Large intestine (tissue), 3 donors: ENCODE measurements around the gene ALOX5AP. TPM values are rescaled to one million over a fixed set of nuclear protein-coding genes. Genes with fewer than 3 reads are reported as not detected.

Source experiments
- DNase-seq, 2 donors: peaks; one replicate each; pipeline versions ENCODE4 v3.0.0 to v3.0.0-alpha.2; 2013
- H3K27ac ChIP-seq: one replicate; pipeline ENCODE4 v1.5.1; 2013; ENCODE audit warnings: low read length
- H3K27me3 ChIP-seq: 2 replicates; pipeline ENCODE4 v1.6.1; 2013; ENCODE audit warnings: low read length; ENCODE audit not compliant: control insufficient read depth, insufficient read depth
- H3K36me3 ChIP-seq: 2 replicates; pipeline ENCODE4 v1.6.1; 2013; ENCODE audit warnings: low read length; ENCODE audit not compliant: control insufficient read depth, insufficient read depth
- H3K4me1 ChIP-seq: one replicate; pipeline ENCODE4 v1.6.1; 2013; ENCODE audit warnings: low read length; ENCODE audit not compliant: control insufficient read depth, insufficient read depth
- H3K4me3 ChIP-seq: one replicate; pipeline ENCODE4 v1.5.1; 2013; ENCODE audit warnings: low read length
- H3K9me3 ChIP-seq: one replicate; pipeline ENCODE4 v1.6.1; 2013; ENCODE audit warnings: mild to moderate bottlenecking, low read depth, low read length, moderate library complexity; ENCODE audit not compliant: control insufficient read depth
- WGBS: methylation state at CpG from one replicate; pipeline ENCODE4 v1.1.5; 2013; ENCODE audit warnings: low lambda C conversion rate; ENCODE audit not compliant: insufficient coverage; 5-methylcytosine and 5-hydroxymethylcytosine counted together
- polyA plus RNA-seq: library from polyadenylated mRNA; unstranded; fragments of 120-200 nt; gene quantifications from one replicate; pipeline ENCODE4 v1.2.1, GENCODE V29; 2013

ALOX5AP gene
- polyA plus RNA-seq, 1 donor = 7.0 TPM

- Histone ChIP-seq H3K4me1 (no peaks in the 10 kb centered on the region), H3K9me3 (no peaks in the 10 kb centered on the region), H3K27ac (no peak overlapping the region), H3K36me3 (no peaks in the 10 kb centered on the region), H3K4me3 (no peak overlapping the region), H3K27me3 (peaks cover 2% of the 10 kb centered on the region)
- WGBS = 100% methylated on average over 1 of the region's 8 CpGs
- no peak for DNase-seq
Measured at GRCh38 chr13:30785191-30785850, 50.0 kb downstream of the ALOX5AP start.

GRCh38 chr13:30786648-30787047 lies 51.3 kb downstream of the ALOX5AP start:
- no peak for DNase-seq
- Histone ChIP-seq H3K4me3 (no peak overlapping the region), H3K27me3 (peaks cover 2% of the 10 kb centered on the region), H3K9me3 (no peaks in the 10 kb centered on the region), H3K36me3 (no peaks in the 10 kb centered on the region), H3K27ac (no peak overlapping the region), H3K4me1 (no peaks in the 10 kb centered on the region)
- no CpG with 5 or more reads among the region's 2 CpGs for WGBS

GRCh38 chr13:30787738-30788525 lies 52.6 kb downstream of the ALOX5AP start:
- Histone ChIP-seq H3K27me3 (peaks cover 2% of the 10 kb centered on the region), H3K9me3 (no peaks in the 10 kb centered on the region), H3K4me1 (no peaks in the 10 kb centered on the region), H3K27ac (no peak overlapping the region), H3K4me3 (no peak overlapping the region), H3K36me3 (no peaks in the 10 kb centered on the region)
- 90% methylated on average over 2 of the region's 14 CpGs for WGBS
- no peak for DNase-seq

GRCh38 chr13:30789166-30789862 lies 54.0 kb downstream of the ALOX5AP start:
- H3K27ac ChIP-seq = no peak overlapping the region

GRCh38 chr13:30790592-30790991 lies 55.2 kb downstream of the ALOX5AP start:
- no peak overlapping the region for H3K27ac ChIP-seq
- H3K27me3 ChIP-seq = peaks cover 6% of the 10 kb centered on the region
- H3K36me3 ChIP-seq = no peaks in the 10 kb centered on the region
- no peaks in the 10 kb centered on the region for H3K9me3 ChIP-seq
- no peaks in the 10 kb centered on the region for H3K4me1 ChIP-seq
- WGBS = no CpG with 5 or more reads among the region's 2 CpGs
- no peak for DNase-seq
- no peak overlapping the region for H3K4me3 ChIP-seq

More at GRCh38 chr13:30789166-30789862, 54.0 kb downstream of the ALOX5AP start:
- no peak for DNase-seq
- no peaks in the 10 kb centered on the region for H3K9me3 ChIP-seq
- H3K27me3 ChIP-seq = peaks cover 2% of the 10 kb centered on the region
- H3K36me3 ChIP-seq = no peaks in the 10 kb centered on the region
- no CpG with 5 or more reads among the region's 3 CpGs for WGBS
- no peak overlapping the region for H3K4me3 ChIP-seq
- no peaks in the 10 kb centered on the region for H3K4me1 ChIP-seq

GRCh38 chr13:30791354-30792001 lies 56.1 kb downstream of the ALOX5AP start:
- Histone ChIP-seq H3K27ac (no peak overlapping the region), H3K27me3 (peaks cover 10% of the 10 kb centered on the region), H3K4me1 (no peaks in the 10 kb centered on the region), H3K36me3 (no peaks in the 10 kb centered on the region), H3K4me3 (no peak overlapping the region), H3K9me3 (no peaks in the 10 kb centered on the region)
- no CpG with 5 or more reads among the region's 11 CpGs for WGBS
- no peak for DNase-seq

GRCh38 chr13:30792285-30793000 lies 57.1 kb downstream of the ALOX5AP start:
- Histone ChIP-seq H3K36me3 (no peaks in the 10 kb centered on the region), H3K4me1 (no peaks in the 10 kb centered on the region), H3K27ac (no peak overlapping the region), H3K9me3 (no peaks in the 10 kb centered on the region), H3K27me3 (peaks cover 7% of the 10 kb centered on the region), H3K4me3 (no peak overlapping the region)
- WGBS = no CpG with 5 or more reads among the region's 12 CpGs
- no peak for DNase-seq

GRCh38 chr13:30796132-30796572 lies 60.8 kb downstream of the ALOX5AP start:
- Histone ChIP-seq H3K27me3 (peaks cover 7% of the 10 kb centered on the region), H3K4me3 (no peak overlapping the region), H3K27ac (no peak overlapping the region), H3K4me1 (peaks cover 7% of the 10 kb centered on the region), H3K36me3 (no peaks in the 10 kb centered on the region), H3K9me3 (no peaks in the 10 kb centered on the region)
- no peak for DNase-seq
- WGBS = no CpG with 5 or more reads among the region's 4 CpGs

GRCh38 chr13:30796631-30797601 lies 61.6 kb downstream of the ALOX5AP start:
- WGBS = no CpG with 5 or more reads among the region's 20 CpGs
- Histone ChIP-seq H3K4me3 (no peak overlapping the region), H3K27me3 (peaks cover 7% of the 10 kb centered on the region), H3K36me3 (no peaks in the 10 kb centered on the region), H3K4me1 (peaks cover 7% of the 10 kb centered on the region), H3K9me3 (no peaks in the 10 kb centered on the region), H3K27ac (no peak overlapping the region)
- no peak for DNase-seq
